C4-2B (cell line): ENCODE results near the gene RPS26.
A peak's percentile ranks its signal among the peaks of the same experiment; 100 is the strongest.

Experiments used
- ZFX ChIP-seq: fragments of 450-650 bp; IDR thresholded peaks from 2 replicates; pipeline ENCODE4 v1.6.1; 2017
- TF ChIP-seq, protein P1 (sequence below): fragments of 450-650 bp; conservative IDR thresholded peaks from 2 replicates; pipeline ENCODE4 v1.5.1; 2017; ENCODE audit warnings: mild to moderate bottlenecking

DNA sequence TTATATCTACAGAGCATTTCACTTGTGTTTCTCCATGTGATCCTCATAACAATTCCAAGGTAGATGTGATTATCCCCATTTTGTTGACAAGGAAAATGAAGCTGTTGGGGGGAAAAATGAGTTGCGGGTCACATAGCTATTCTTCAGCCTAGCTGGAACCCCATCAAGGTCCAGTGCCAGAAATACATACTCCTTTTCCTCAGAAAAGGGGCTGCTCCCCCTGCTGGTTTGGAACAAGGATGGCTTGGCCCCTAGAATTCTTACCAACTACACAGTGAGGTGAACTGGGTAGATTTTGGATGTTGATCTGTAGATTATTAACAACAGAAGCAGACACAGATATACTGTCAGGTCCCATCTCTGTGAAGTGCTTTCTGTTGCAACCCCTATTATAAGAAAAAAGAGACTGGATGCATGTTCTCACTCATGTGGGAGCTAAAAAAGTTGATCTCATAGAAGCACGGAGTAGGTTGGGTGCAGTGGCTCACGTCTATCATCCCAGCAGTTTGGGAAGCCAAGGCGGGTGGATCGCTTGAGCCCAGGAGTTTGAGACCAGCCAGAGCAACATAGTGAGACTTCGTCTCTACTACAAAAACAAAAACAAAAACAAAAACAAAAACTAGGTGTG lies 11.9 kb upstream of the RPS26 start:
- TF ChIP-seq, protein P1, sequence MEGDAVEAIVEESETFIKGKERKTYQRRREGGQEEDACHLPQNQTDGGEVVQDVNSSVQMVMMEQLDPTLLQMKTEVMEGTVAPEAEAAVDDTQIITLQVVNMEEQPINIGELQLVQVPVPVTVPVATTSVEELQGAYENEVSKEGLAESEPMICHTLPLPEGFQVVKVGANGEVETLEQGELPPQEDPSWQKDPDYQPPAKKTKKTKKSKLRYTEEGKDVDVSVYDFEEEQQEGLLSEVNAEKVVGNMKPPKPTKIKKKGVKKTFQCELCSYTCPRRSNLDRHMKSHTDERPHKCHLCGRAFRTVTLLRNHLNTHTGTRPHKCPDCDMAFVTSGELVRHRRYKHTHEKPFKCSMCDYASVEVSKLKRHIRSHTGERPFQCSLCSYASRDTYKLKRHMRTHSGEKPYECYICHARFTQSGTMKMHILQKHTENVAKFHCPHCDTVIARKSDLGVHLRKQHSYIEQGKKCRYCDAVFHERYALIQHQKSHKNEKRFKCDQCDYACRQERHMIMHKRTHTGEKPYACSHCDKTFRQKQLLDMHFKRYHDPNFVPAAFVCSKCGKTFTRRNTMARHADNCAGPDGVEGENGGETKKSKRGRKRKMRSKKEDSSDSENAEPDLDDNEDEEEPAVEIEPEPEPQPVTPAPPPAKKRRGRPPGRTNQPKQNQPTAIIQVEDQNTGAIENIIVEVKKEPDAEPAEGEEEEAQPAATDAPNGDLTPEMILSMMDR = peak; percentile 87
- no peak for TF ChIP-seq ZFX
